DMS114 treated with DMSO at 0.1 percent for 48 hours (cell line): Measurements from ENCODE around the gene PTPN3.
"Not testable (repeated sequence)": the region's sequence is repeated elsewhere in the genome, so short reads cannot be mapped to it uniquely, and the experiment has no call there.

Experiments
- DNase-seq: peaks from one replicate; lab custom pipeline; 2025; ENCODE audit not compliant: unreplicated experiment; lab: John Stamatoyannopoulos, UW

PTPN3 gene

DNA sequence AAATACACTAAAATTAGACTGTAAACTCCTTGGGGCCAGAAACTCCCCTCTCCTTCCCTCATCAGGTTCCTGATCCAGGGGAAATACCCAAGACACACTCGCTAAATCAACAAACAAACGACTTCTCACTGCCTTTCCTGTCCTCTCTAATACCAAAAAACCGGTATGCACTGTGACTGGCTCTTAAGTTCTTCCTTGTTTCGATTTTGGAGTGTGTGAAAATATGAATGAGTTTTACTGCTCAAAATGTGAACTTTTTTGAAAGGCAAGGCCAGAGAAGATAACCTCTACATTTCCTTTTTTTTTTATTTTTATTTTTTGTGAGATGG is 96.2 kb downstream of the PTPN3 start:
- no peak for DNase-seq

DNA sequence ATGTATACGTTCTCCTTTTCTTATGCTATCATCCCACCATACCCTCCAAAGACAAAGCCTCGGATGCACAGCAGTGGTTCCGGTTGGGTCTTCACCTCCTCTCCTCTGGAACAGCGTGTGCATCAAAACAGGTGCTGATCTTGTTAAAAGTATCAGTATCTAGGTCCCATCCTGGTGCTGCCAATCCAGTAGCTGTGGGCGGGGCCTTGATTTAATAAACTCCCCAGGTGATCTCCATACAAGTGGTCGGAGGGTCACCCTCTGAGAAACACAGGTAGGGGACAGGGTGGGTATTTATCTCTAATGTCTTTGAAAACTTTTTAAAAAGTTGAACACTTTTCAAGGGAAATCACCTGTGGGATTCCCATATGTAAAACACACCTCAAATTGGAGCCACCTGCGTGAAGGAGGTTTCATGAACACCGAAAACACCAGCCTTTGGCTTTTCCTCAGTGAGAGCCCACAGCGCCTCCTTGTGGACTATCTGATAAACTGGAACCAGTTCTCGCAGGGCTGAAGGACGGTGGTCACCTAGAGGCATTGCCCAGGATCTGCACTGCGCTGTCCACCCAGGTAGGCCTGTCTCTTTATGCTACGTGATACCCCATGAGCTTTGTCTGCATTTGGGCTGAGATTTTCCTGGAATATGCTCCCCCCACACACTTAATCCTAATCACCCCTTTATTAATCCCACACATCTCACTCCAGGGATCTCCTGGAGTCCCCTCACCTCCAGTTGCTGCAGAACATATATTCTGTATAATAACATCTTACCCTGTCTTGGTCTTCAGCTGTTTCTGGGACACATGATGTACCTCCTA is 96.7 kb downstream of the PTPN3 start:
- DNase-seq: no peak

DNA sequence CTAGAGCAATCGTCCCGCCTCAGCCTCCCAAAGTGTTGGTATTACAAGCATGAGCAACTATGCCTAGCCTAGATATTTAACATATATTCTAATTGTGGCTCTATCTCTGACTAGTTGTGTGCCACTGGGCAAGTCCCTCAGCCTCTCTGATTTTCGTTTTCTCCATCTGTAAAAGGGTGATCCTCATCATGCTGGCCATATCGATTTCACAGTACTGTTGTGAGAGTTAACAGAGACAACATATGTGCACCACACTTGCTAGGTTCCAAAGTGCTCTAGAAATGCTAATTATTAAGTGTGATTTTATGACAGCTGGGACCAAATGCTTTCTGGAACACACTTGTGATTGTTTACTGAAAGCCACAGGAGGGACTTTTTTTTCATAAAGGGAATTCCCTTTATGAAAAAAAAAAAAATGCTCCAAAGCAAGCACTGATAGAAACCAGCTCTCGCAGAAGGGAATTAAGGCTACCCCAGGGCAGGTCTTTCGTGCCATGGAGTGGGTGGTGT is 98.8 kb downstream of the PTPN3 start:
- DNase-seq: no peak

DNA sequence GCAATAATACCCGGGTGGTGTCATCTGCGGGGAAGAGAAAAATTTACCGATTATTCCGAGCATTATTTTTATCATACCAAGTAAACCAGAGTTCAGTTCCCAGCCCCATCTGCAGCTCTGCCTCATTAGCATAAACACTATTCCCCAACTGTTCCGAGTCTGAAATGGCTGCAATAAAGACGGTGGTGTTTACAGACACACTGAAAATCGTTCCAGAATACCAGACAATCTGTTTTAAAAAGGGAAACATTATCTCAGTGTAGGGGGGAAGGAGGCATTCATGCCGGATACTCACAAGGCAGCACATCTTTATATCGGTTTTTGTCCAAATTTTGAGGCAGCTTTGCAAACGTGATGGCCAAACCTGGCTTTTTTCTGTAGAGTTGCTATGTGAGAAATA is 106.9 kb downstream of the PTPN3 start:
- no peak for DNase-seq

DNA sequence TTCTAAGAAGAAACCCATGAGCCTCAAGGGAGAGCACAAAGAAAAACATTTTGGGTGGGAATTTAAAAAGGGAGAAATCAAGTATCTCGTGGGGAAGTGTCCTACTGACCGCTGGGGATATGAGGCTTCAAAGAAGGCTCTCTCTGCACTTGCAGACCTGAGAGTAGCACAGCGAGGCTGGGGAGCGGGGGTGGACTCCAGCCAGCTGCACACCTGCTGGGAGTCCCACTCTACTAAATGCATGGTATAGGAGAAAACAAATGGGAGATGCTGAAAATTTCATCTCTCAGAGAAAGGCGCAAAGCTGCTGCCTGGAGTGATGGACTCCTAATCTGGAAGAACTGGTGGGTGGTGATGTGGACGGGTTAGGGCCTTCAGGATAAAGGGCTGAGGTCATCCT is 110.3 kb downstream of the PTPN3 start:
- DNase-seq: no peak

DNA sequence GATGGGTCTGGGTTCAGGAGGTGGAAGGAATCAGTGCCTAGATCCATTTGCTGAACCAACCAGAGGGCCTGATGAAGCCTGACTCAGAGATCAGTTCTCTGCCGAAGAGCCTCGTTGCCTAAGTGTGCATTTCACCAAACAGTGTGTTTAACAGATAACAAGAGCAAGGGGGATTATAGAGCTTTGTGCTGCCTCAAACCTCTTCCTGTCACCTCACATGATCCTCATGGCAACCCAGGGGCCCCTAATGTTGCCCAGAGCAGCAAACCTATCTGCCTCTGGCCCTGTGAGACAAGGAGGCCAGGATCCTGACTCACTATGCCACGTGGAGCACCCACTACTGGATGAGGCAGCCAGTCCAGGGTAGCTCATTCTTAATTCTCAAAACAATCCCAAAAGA is 110.9 kb downstream of the PTPN3 start:
- DNase-seq: no peak

DNA sequence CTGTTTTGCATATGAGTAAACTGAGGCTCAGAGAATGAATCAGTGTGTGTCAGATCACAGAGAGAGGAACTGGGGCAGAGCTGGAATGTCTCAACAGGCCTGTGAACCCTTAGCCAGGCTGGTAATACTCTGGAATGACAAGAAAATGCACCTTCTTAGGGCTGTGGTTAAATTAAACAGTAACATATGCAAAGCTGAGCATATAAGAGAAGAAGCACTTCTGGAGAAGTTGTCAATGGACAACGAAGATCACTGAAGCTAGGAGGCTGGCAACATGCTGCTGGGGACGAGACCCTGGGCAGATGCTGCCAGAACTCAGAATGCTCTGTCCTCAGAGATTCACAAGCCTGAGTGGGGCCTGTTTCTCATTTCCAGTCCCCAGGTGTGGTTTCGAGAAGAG is 112.6 kb downstream of the PTPN3 start:
- no peak for DNase-seq

DNA sequence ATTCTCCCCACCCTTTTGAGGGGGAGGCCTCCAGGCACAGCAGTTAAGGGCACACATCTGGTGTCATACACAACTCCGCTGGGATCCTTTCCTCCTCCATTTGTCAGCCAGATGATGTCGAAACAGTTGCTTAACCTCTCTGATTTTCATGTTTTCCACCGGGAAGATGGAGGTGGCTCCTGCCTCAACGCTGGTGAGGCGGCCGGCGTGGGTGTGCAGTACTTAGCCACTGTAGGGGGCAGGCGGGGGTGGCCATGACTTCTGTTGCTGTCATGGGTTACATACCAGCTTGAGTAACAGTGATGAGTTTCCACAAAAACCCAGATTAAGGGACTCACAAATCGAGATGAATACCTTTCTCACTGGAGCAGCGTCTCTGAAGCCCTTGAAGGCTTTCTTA is 114.2 kb downstream of the PTPN3 start:
- DNase-seq: no peak

DNA sequence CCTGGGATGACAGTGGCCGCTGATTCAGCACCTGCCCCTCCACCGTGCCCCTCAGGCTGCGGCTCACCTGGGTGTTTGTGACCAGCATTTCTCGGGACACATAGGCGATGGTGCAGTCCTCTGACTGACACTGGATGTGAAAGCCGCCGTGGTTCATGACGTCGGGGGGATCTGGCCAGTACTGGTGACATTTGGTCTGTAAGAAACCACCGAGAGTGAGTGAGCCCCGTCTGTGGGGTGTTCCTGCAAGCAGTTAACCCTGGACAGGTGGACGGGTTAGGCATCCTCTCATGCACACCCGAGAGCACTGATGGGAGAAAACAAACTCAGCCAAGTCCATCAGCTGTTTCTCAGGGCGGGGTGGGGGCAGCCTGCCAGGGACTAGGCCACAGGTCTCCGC is 114.8 kb downstream of the PTPN3 start:
- no peak for DNase-seq

DNA sequence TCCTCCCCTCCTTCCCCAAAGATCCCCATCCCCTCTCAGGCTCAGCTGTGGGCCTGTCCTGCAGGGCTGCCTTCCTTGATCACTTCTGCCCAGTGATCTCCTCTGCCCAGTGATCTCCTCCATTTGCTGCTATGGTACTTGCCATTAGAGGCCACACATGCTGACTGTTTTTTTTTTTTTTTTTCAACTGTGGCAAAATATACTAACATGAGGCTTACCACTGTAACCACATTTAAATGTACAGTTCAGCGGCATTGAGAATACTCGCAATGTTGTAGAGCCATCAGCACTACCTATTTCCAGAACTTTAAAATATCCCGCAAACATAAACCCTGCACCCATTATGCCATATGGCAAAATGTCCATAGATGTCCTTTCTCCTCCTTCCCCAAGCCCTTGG is 115.5 kb downstream of the PTPN3 start:
- no peak for DNase-seq

DNA sequence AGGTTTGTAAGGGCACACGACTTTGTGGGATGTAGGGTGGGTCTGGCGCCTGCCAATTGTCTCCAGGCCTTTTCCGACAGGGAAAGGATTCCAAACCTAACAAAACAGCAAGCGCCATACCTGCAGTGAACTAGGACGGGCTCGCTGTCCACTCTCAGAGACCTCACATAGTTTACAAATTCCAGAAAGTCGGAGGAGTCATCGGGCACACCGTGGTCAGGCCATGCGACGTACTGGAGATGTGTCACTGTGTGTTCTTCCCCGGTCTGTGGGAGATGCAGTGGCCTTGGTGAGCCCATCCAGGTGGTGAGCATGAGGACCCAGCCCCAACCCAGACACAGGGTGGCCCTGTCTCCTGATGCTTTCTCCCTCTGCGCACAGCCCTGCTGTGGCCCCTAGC is 115.9 kb downstream of the PTPN3 start:
- no peak for DNase-seq

DNA sequence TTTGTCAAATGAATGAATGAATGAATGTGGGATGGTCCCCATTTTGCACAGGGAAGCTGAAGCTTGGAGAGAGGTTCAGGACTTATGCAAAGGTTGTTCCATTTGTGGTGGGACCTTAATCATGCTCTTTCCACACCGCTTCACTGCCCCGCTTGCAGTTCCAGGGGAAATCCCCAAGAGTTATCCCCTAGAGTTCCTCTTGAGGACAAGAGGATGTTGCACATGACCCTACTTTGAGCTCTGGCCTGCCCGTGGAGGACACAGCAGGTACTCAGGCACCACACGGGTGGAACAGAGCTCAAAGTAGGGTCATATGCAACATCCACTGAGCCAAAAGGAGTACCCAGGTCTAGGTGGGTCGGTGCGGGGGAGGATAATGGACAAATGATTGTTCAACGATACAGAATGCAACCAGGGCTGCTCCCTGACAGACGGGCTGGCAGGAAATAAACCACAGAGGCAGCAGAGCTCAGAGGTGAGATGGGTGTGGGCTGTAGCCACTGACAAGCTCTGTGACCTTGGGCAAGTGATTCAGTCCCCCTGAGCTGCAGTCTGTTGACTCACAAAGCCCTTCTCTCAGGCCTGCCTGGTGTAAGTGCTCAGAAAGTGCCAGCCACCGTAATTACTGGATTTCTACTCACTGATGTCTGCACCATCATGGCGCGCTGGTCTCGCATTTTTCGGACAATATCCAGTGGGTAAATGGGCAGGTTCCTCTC is 116.9 kb downstream of the PTPN3 start:
- no peak for DNase-seq

DNA sequence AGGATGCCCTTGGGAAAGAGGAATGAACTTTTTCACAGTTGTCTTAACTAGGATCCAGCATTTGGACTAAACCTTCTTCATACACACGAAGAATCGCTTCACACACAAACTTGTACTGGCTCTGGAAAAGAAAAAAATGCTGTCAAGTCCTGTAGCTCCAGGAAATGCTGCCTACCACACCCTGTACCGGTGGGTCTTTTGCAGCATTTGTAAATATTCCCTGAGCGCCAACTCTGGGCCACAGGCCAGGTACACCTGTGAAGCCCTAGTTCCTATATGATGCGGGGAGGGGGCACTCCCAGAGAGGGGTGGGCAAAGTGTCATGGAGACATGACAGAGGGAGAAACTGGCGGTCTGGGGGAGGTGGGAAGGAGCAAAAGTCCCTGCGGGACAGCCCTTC is 118.6 kb downstream of the PTPN3 start:
- no peak for DNase-seq

DNA sequence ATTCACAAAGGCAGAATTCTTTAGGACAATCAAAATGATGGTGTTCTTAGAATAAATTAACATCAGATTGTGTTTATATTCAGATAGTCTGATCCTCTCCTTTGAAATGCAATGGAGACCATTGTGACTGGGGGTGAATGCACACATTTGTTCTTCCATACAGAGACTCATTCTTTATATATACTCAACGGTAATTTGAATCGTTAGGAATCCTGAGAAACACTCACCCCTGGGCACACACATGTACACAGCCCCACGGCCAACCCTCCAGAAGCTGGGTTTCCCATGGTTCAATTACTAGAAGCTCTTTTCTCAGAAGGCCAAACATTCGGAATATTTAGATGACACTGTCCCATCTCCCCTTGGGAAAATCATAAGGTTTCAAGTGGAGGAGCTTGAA is 119.8 kb downstream of the PTPN3 start:
- no peak for DNase-seq

DNA sequence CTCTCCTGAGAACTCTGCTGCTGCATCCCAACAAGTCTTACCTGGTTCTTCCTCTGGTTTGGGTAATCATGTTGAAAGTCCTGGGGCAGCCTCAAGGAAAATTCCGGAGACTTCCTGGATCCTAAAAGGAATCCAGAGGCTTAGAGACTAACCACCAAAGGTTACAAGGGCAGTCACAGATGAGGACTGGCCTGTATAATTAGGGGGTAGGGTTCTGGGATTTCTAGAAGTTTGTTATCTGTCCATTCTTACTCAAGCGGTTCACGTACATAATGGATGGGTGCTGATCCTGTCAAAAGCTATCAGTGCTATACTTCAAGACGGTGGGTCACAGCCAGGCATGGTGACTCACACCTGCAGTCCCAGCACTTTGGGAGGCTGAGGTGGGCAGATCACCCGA is 125.9 kb downstream of the PTPN3 start:
- no peak for DNase-seq

DNA sequence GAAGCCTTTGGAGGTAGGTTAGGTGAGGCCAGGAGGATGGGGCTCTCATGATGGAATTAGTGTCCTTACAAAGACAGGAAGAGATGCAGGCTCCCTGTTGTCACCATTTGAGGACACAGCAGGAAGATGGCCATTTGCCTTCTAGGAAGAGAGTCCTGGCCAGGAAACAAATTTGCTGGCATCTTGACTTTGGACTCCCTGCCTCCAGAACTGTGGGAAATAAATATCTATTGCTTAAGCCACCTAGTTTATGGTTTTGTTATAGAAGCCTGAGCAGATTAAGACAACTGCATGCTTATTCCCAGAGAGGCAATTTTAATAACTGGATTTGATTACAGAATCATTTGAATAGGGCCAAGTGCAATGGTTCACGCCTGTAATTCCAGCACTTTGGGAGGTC is 126.7 kb downstream of the PTPN3 start:
- DNase-seq: no peak

DNA sequence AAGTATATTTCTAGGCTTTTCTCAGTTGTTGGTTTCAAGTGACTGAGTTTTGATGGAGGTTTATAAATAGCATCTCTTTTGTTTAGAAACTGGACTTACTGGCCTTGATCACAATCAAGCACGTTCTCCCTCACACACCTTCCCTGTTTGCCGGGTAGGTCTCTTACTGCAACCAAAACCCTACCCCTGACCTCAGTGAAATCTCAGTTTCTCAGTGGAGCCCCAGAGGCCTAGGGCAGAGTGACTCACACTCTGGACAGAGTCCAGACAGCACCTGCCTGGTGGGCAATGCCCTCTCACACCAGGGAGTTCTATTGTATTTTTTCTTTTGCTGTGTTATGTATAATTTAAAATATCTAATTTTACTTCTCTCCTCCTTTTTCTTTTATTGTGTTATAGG is 128.8 kb downstream of the PTPN3 start:
- no peak for DNase-seq

DNA sequence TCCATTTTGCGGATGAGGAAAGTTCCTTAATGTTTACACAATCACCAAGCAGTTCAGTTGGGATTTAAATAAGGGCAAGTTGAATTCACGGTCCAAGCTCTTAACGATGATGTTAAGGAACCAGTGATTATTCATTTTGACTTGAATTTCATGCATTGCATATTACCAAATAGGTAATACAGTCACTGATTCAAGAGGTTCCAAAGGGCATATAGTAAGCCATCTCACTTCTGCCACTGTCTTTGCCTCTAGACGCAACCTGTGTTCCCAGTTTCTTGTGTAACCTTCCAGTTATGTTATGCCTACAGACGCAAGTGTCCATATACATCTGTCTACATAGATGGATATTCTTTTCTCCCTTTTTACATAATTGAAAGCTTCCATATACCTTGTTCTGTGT is 137.3 kb downstream of the PTPN3 start:
- DNase-seq: no peak

DNA sequence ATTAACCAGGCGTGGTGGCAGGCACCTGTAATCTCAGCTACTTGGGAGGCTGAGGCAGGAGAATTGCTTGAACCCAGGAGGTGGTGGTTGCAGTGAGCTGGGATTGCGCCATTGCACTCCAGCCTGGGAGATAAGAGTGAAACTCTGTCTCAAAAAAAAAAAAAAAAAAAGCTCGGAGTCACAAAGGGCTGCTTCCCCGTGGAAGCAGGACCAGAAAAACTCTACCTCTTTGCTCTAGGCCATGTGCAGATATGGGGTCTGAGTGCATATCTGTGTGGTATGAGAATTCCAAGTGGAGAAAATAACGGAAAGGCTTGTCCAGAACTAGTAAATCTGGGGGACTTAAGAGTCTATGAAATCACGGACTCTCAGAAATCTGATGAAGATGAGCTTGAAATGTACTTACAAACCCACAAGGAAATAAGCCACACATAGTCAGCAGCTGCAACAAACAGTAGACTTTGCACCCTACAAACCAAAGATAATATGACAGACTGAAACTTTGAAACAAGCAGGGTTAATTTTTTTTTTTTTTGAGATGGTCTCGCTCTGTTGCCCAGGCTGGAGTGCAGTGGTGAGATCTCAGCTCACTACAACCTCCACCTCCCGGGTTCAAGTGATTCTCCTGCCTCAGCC is 139.0 kb downstream of the PTPN3 start:
- not testable (repeated sequence) for DNase-seq

DNA sequence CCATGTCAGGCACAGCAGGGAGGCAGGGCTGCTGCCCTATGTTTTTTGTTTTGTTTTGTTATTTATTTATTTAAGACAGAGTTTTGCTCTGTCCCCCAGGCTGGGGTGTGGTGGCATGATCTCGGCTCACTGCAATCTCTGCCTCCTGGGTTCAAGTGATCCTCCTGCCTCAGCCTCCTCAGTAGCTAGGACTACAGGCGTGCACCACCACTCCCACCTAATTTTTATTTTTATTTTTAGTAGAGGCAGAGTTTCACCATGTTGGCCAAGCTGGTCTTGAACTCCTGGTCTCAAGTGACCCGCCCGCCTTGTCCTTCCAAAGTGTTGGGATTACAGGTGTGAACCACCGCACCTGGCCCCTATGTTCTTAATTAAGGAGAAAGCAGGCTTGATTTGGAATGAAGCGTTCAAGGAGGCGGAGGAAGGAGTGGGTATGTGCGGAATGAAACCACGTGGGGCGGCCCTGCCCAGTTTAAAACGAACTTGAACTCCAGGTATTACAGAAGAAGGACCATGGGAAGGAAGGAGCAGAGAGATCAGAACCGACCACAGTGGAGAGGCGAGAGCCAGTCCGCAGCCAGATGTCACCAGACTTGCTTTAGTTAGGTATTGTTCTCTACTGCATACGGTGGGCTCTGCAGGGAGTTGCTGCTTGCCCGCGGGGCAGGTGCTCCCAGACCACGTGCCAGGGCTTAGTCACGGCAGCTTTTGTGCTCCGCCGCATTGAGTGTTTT is 142.4 kb downstream of the PTPN3 start:
- DNase-seq: no peak

DNA sequence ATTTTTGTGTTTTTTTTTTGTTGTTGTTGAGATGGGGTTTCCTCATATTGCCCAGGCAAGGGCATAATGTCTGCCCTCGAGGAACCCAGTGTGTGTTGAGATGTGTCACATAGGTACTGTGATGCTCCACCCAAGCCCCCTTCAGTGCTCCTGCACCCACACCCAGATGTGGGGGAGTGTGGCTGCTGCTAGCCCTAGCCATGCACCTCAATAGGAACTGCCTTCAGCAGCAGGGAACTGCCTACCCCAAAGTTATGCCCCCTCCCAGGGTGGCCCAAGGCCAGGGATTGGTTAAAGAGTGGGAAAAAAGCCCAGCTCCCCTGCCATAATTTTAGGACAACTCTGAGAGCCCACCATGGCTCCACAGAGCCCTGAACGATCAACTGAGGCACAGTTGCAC is 143.9 kb downstream of the PTPN3 start:
- no peak for DNase-seq

DNA sequence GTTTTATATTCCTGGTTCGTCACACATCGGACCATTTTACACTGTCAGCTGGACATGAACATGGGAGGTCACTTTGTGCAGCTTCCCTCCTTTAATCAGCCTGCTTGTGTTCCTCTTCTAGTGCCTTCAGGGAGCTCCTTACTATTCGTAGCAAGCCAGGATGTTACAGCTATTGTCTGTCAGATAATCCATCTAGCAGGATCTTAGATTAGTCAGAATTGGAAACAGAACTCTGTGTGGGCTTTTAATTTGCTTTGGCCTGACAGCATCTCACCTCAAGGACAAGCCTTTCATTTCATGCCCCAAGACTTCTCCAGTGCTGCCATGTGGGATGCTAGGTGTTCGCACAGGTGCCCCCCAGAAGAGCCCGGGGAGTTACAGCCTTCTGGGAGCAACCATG is 147.1 kb downstream of the PTPN3 start:
- DNase-seq: no peak
